ENCODE data around the gene VCP.

Gene VCP

GRCh38 chr9:35089434-35089833 is 17.0 kb upstream of the VCP start:
- Histone ChIP-seq H3K27me3 (ENCODE audit: insufficient read depth, low read length) (no peaks in the 10 kb centered on the region), H2AFZ (ENCODE audit: low read depth, low read length) (no peak overlapping the region), H3K9me3 (ENCODE audit: low read length) (no peaks in the 10 kb centered on the region), H3K36me3 (ENCODE audit: insufficient read depth, low read length) (peaks cover 61% of the 10 kb centered on the region), H3K4me3 (ENCODE audit: low read length) (no peak overlapping the region), H3K4me1 (ENCODE audit: insufficient read depth, low read length) (no peaks in the 10 kb centered on the region)

- H3K4me3 ChIP-seq (ENCODE audit: low read length): no peak overlapping the region
- no peaks in the 10 kb centered on the region for H3K27me3 ChIP-seq (ENCODE audit: insufficient read depth, low read length)
- H2AFZ ChIP-seq (ENCODE audit: low read depth, low read length): no peak overlapping the region
- H3K9me3 ChIP-seq (ENCODE audit: low read length): no peaks in the 10 kb centered on the region
- peaks cover 3% of the 10 kb centered on the region for H3K4me1 ChIP-seq (ENCODE audit: insufficient read depth, low read length)
- peaks cover 28% of the 10 kb centered on the region for H3K36me3 ChIP-seq (ENCODE audit: insufficient read depth, low read length)
Observed at GRCh38 chr9:35085078-35085477, 12.7 kb upstream of the VCP start.

- no peaks in the 10 kb centered on the region for H3K27me3 ChIP-seq (ENCODE audit: insufficient read depth, low read length)
- no peaks in the 10 kb centered on the region for H3K9me3 ChIP-seq (ENCODE audit: low read length)
- peak within 1 kb of the TSS; percentile 43 for H2AFZ ChIP-seq (ENCODE audit: low read depth, low read length)
- peak within 1 kb of the TSS; percentile 60 for H3K4me3 ChIP-seq (ENCODE audit: low read length)
- peaks cover 19% of the 10 kb centered on the region for H3K4me1 ChIP-seq (ENCODE audit: insufficient read depth, low read length)
- H3K36me3 ChIP-seq (ENCODE audit: insufficient read depth, low read length): peaks cover 24% of the 10 kb centered on the region
Observed at GRCh38 chr9:35079426-35080341, 7.3 kb upstream of the VCP start, which contains the start of gene FANCG. Gene FANCG (minus strand): TSS chr9:35079942. CDS start chr9:35079524, 418 bp downstream.

- H3K27me3 ChIP-seq (ENCODE audit: insufficient read depth, low read length): no peaks in the 10 kb centered on the region
- peaks cover 30% of the 10 kb centered on the region for H3K36me3 ChIP-seq (ENCODE audit: insufficient read depth, low read length)
- peak overlapping the region; percentile 43 for H2AFZ ChIP-seq (ENCODE audit: low read depth, low read length)
- H3K4me3 ChIP-seq (ENCODE audit: low read length): peak overlapping the region; percentile 60
- H3K4me1 ChIP-seq (ENCODE audit: insufficient read depth, low read length): peaks cover 19% of the 10 kb centered on the region
- no peaks in the 10 kb centered on the region for H3K9me3 ChIP-seq (ENCODE audit: low read length)
Observed at GRCh38 chr9:35079041-35079425, 6.6 kb upstream of the VCP start.

GRCh38 chr9:35078066-35078465 is 5.6 kb upstream of the VCP start:
- peaks cover 37% of the 10 kb centered on the region for H3K36me3 ChIP-seq (ENCODE audit: insufficient read depth, low read length)
- no peak overlapping the region for H2AFZ ChIP-seq (ENCODE audit: low read depth, low read length)
- H3K27me3 ChIP-seq (ENCODE audit: insufficient read depth, low read length): no peaks in the 10 kb centered on the region
- peak overlapping the region; percentile 60 for H3K4me3 ChIP-seq (ENCODE audit: low read length)
- no peaks in the 10 kb centered on the region for H3K9me3 ChIP-seq (ENCODE audit: low read length)
- H3K4me1 ChIP-seq (ENCODE audit: insufficient read depth, low read length): peaks cover 23% of the 10 kb centered on the region

GRCh38 chr9:35076848-35077247 is 4.4 kb upstream of the VCP start:
- H3K27me3 ChIP-seq (ENCODE audit: insufficient read depth, low read length): no peaks in the 10 kb centered on the region
- peaks cover 27% of the 10 kb centered on the region for H3K4me1 ChIP-seq (ENCODE audit: insufficient read depth, low read length)
- H3K9me3 ChIP-seq (ENCODE audit: low read length): no peaks in the 10 kb centered on the region
- no peak overlapping the region for H3K4me3 ChIP-seq (ENCODE audit: low read length)
- peaks cover 37% of the 10 kb centered on the region for H3K36me3 ChIP-seq (ENCODE audit: insufficient read depth, low read length)
- H2AFZ ChIP-seq (ENCODE audit: low read depth, low read length): no peak overlapping the region

GRCh38 chr9:35075358-35075757 is 2.9 kb upstream of the VCP start:
- Histone ChIP-seq H3K27me3 (ENCODE audit: insufficient read depth, low read length) (no peaks in the 10 kb centered on the region), H2AFZ (ENCODE audit: low read depth, low read length) (no peak overlapping the region), H3K36me3 (ENCODE audit: insufficient read depth, low read length) (peaks cover 37% of the 10 kb centered on the region), H3K9me3 (ENCODE audit: low read length) (no peaks in the 10 kb centered on the region), H3K4me1 (ENCODE audit: insufficient read depth, low read length) (peaks cover 34% of the 10 kb centered on the region), H3K4me3 (ENCODE audit: low read length) (no peak overlapping the region)

GRCh38 chr9:35074791-35075190 is 2.4 kb upstream of the VCP start:
- Histone ChIP-seq H3K27me3 (ENCODE audit: insufficient read depth, low read length) (no peaks in the 10 kb centered on the region), H3K4me3 (ENCODE audit: low read length) (no peak overlapping the region), H3K9me3 (ENCODE audit: low read length) (no peaks in the 10 kb centered on the region), H3K36me3 (ENCODE audit: insufficient read depth, low read length) (peaks cover 41% of the 10 kb centered on the region), H3K4me1 (ENCODE audit: insufficient read depth, low read length) (peaks cover 37% of the 10 kb centered on the region), H2AFZ (ENCODE audit: low read depth, low read length) (no peak overlapping the region)

- no peak overlapping the region for H2AFZ ChIP-seq (ENCODE audit: low read depth, low read length)
- peaks cover 41% of the 10 kb centered on the region for H3K36me3 ChIP-seq (ENCODE audit: insufficient read depth, low read length)
- H3K4me3 ChIP-seq (ENCODE audit: low read length): no peak overlapping the region
- peaks cover 35% of the 10 kb centered on the region for H3K4me1 ChIP-seq (ENCODE audit: insufficient read depth, low read length)
- no peaks in the 10 kb centered on the region for H3K9me3 ChIP-seq (ENCODE audit: low read length)
- no peaks in the 10 kb centered on the region for H3K27me3 ChIP-seq (ENCODE audit: insufficient read depth, low read length)
Observed at GRCh38 chr9:35074141-35074540, 1.7 kb upstream of the VCP start.

- Histone ChIP-seq H3K4me3 (ENCODE audit: low read length) (no peak overlapping the region), H3K27me3 (ENCODE audit: insufficient read depth, low read length) (no peaks in the 10 kb centered on the region), H3K4me1 (ENCODE audit: insufficient read depth, low read length) (peaks cover 26% of the 10 kb centered on the region), H3K36me3 (ENCODE audit: insufficient read depth, low read length) (peaks cover 48% of the 10 kb centered on the region), H2AFZ (ENCODE audit: low read depth, low read length) (no peak overlapping the region), H3K9me3 (ENCODE audit: low read length) (no peaks in the 10 kb centered on the region)
Observed at GRCh38 chr9:35073279-35073612, 821 bp upstream of the VCP start.

- no peaks in the 10 kb centered on the region for H3K9me3 ChIP-seq (ENCODE audit: low read length)
- H3K27me3 ChIP-seq (ENCODE audit: insufficient read depth, low read length): no peaks in the 10 kb centered on the region
- peak overlapping the region; percentile 27 for H2AFZ ChIP-seq (ENCODE audit: low read depth, low read length)
- peak overlapping the region; percentile 95 for H3K4me3 ChIP-seq (ENCODE audit: low read length)
- peaks cover 59% of the 10 kb centered on the region for H3K36me3 ChIP-seq (ENCODE audit: insufficient read depth, low read length)
- peaks cover 21% of the 10 kb centered on the region for H3K4me1 ChIP-seq (ENCODE audit: insufficient read depth, low read length)
Observed at GRCh38 chr9:35071814-35072460, 488 bp downstream of the VCP start.

GRCh38 chr9:35070823-35071813 is 1.3 kb downstream of the VCP start:
- no peaks in the 10 kb centered on the region for H3K27me3 ChIP-seq (ENCODE audit: insufficient read depth, low read length)
- peaks cover 21% of the 10 kb centered on the region for H3K4me1 ChIP-seq (ENCODE audit: insufficient read depth, low read length)
- no peaks in the 10 kb centered on the region for H3K9me3 ChIP-seq (ENCODE audit: low read length)
- H2AFZ ChIP-seq (ENCODE audit: low read depth, low read length): no peak overlapping the region
- H3K36me3 ChIP-seq (ENCODE audit: insufficient read depth, low read length): peaks cover 58% of the 10 kb centered on the region
- peak overlapping the region; percentile 95 for H3K4me3 ChIP-seq (ENCODE audit: low read length)

All from neuron (in vitro differentiated cells).